Brain microvascular endothelial cell (primary cell): ENCODE data around the gene RPA1.
"Not testable (repeated sequence)": the region's sequence is repeated elsewhere in the genome, so short reads cannot be mapped to it uniquely, and the experiment has no call there.

ENCODE experiments used
- DNase-seq: peaks from one replicate; pipeline ENCODE4 v3.0.0-alpha.2; 2020
- H3K27ac ChIP-seq: fragments of 250-450 bp; sonication (Bioruptor Pico); 2 replicates; pipeline ENCODE4 v1.5.1; 2020; ENCODE audit warnings: mild to moderate bottlenecking, moderate library complexity
- H3K27me3 ChIP-seq: fragments of 250-450 bp; sonication (Bioruptor Pico); replicated peaks from 2 replicates; pipeline ENCODE4 v1.5.1; 2020; ENCODE audit warnings: mild to moderate bottlenecking
- H3K36me3 ChIP-seq: fragments of 250-450 bp; sonication (Bioruptor Pico); replicated peaks from 2 replicates; pipeline ENCODE4 v1.5.1; 2020; ENCODE audit warnings: mild to moderate bottlenecking
- H3K4me3 ChIP-seq: 2 replicates; pipeline ENCODE4 v1.5.1; 2011; ENCODE audit warnings: low read depth, mild to moderate bottlenecking, control low read depth, low read length, moderate library complexity
- in situ Hi-C: cut with HindIII; loops from 2 replicates; pipeline ENCODE4 v1.10.0; 2017; ENCODE audit warnings: low sequenced_read_pairs, low pct_ligation_motif_present
- TF ChIP-seq, protein P1 (sequence below): IDR thresholded peaks from 2 replicates; pipeline ENCODE4 v1.5.1; 2011; ENCODE audit warnings: low read depth, mild to moderate bottlenecking, moderate library complexity, low read length, control low read depth, inconsistent platforms; ENCODE audit errors: missing control alignments

The RPA1 gene

DNA sequence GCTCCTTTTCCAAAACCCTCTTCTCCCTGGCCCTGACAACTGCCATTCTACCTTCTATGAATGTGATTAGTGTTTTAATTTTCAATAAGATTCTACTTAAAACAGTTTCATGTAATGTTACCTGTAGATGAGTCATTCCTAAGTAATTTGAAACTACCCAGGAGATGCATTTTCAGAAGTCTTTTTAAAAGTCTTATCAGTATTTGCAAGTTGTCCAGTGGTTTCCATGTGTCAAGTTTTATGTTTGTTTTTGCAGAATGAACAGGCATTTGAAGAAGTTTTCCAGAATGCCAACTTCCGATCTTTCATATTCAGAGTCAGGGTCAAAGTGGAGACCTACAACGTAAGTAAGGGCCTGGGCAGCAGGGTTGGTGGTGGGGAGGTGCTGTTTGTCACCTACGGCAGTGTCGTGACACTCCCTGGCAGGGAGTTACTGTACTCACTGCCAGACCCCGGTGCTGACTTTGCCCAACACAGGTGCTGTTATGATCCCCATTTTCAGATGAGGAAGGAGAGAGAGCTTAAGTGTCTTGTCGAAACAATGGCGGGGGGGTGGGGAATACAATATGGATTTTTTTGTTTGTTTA is 65.0 kb downstream of the RPA1 start:
- Histone ChIP-seq H3K4me3 (no peak overlapping the region), H3K36me3 (peaks cover 27% of the 10 kb centered on the region), H3K27ac (no peak overlapping the region), H3K27me3 (no peaks in the 10 kb centered on the region)
- no peak for DNase-seq
- TF ChIP-seq, protein P1, sequence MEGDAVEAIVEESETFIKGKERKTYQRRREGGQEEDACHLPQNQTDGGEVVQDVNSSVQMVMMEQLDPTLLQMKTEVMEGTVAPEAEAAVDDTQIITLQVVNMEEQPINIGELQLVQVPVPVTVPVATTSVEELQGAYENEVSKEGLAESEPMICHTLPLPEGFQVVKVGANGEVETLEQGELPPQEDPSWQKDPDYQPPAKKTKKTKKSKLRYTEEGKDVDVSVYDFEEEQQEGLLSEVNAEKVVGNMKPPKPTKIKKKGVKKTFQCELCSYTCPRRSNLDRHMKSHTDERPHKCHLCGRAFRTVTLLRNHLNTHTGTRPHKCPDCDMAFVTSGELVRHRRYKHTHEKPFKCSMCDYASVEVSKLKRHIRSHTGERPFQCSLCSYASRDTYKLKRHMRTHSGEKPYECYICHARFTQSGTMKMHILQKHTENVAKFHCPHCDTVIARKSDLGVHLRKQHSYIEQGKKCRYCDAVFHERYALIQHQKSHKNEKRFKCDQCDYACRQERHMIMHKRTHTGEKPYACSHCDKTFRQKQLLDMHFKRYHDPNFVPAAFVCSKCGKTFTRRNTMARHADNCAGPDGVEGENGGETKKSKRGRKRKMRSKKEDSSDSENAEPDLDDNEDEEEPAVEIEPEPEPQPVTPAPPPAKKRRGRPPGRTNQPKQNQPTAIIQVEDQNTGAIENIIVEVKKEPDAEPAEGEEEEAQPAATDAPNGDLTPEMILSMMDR: no peak
- in situ Hi-C loops: no loop called here

DNA sequence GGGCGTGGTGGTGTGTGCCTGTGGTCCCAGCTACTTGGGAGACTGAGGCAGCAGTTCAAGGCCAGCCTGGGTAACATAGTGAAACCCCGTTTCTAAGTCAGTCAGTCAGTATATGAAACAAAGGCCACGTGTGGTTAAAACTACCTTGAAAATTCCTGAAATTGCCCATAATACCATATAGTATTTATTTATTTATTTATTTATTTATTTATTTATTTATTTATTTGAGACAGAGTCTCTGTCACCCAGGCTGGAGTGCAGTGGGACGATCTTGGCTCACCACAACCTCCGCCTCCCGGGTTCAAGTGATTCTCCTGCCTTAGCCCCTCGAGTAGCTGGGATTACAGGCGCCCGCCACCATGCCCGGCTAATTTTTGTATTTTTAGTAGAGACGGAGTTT is 65.7 kb downstream of the RPA1 start:
- in situ Hi-C loops, DNase-seq, H3K27me3 ChIP-seq, H3K27ac ChIP-seq, H3K4me3 ChIP-seq: not testable (repeated sequence)
- H3K36me3 ChIP-seq: peaks cover 23% of the 10 kb centered on the region

DNA sequence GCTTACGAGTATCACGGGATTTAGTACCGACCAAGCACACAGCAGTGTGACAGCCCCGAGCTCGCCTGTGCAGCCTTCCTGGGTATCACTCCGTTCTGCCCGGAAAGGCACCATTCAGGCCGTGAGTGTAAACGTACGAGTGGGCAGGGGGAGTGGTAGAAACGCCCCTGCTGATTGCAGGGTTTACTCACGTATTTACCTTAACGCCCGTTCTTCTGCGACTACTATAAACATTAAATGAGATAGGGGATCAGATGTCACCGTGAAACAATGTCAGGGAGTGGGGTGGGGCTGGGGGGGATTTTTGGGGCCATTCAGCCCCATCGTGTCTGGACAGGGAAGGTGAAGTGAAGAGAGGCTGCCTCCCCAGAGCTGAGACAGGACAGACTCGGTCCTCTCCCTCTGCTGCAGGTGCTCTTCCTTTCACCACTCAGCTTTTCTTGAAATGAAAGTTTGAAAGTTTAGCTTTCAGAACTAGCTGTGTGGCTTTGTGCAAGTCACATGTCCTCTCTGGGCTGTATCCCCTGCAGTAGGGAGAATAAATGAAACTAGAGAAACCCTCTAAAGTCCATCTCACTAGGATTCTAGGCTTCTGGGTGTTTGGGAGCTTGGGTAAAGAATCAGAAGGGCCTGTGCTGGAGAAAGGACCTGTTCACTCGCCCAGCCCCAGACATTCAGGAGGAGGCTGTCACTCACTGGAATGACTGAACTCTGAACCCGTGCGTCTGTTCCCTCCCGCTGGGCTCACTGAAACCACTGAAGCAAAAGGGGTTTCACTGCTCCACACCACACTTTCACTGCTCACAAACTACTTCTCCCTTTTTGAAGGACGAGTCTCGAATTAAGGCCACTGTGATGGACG is 66.7 kb downstream of the RPA1 start:
- Histone ChIP-seq H3K27ac (no peak overlapping the region), H3K36me3 (peaks cover 23% of the 10 kb centered on the region), H3K4me3 (no peak overlapping the region), H3K27me3 (no peaks in the 10 kb centered on the region)
- no peak for DNase-seq
- in situ Hi-C loops: no loop called here
- TF ChIP-seq, protein P1: no peak

DNA sequence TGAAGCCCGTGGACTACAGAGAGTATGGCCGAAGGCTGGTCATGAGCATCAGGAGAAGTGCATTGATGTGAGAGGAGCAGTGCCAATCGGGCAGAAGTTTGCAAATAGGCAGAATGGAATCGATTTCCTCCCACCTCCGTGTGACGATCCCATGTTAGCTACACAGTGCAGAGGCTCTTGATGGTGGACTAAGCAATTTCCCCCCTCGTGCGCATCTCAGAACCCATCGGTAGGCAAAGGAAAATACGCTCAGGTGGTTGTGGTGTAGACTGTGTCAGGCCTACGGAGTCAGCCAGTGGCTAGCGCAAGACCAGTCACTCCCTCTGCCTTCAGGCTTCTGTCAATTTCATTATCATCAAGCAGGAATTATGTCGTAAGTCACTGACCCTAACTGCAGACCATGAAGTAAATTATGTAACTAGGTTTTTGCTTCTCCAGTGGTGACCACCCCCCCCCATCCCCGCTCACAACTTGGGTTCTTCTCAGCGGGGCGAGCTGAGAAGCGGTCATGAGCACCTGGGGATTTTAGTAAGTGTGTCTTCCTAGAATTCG is 67.4 kb downstream of the RPA1 start:
- no peaks in the 10 kb centered on the region for H3K27me3 ChIP-seq
- no peak overlapping the region for H3K4me3 ChIP-seq
- TF ChIP-seq, protein P1: no peak
- no peak for DNase-seq
- in situ Hi-C loops: no loop called here
- no peak overlapping the region for H3K27ac ChIP-seq
- peaks cover 23% of the 10 kb centered on the region for H3K36me3 ChIP-seq

DNA sequence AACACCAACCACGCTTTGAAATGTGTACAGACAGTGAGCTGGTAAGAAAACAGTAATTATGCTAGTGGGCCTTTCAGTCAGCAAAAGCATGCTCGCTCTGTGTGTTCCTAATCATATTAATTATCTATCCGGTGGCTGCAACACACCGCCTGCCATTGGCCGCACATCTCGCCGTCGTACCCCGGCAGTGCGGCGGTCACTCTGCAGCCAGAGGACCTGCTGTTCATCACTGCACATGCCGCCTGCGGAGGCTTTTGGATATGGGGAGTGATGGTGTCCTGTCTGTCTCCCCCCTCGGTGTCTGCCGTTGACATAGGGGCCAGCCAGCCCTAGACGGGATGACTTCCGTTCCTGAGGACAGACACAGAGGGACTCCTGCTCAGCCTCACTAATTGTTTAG is 68.5 kb downstream of the RPA1 start:
- Histone ChIP-seq H3K4me3 (no peak overlapping the region), H3K27me3 (no peaks in the 10 kb centered on the region), H3K36me3 (peaks cover 23% of the 10 kb centered on the region), H3K27ac (no peak overlapping the region)
- no peak for DNase-seq
- in situ Hi-C loops: no loop called here
- TF ChIP-seq, protein P1: no peak

DNA sequence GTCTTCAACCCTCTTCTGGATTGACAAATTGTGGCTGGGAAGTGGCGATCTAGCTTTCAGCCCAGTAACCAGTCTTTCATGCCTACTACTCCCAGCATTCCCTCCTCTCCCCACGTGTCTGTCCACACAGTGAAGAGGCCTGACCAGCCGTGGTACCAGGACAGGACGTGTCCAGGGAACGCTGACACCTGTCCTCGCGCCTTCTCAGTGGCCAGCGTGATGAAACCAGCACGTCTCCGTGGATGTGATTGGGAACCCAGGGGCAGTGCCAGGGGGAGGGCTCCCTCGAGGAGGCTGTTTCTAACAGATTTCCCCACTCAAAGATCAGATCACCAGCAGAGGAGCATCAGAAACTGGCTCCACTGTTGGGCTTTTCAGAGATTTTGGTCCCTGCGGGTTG is 69.1 kb downstream of the RPA1 start:
- Histone ChIP-seq H3K36me3 (peaks cover 23% of the 10 kb centered on the region), H3K27ac (no peak overlapping the region), H3K4me3 (no peak overlapping the region), H3K27me3 (no peaks in the 10 kb centered on the region)
- in situ Hi-C loops: no loop called here
- DNase-seq: no peak
- TF ChIP-seq, protein P1: no peak
